ENCODE measurements around the gene PDCD5. TPM values are rescaled to one million over a fixed set of nuclear protein-coding genes. Genes with fewer than 3 reads are reported as not detected.
A peak's percentile ranks its signal among the peaks of the same experiment; 100 is the strongest.

The PDCD5 gene
- total RNA-seq, 1 experiment from 2014 or later: 118 TPM

DNA sequence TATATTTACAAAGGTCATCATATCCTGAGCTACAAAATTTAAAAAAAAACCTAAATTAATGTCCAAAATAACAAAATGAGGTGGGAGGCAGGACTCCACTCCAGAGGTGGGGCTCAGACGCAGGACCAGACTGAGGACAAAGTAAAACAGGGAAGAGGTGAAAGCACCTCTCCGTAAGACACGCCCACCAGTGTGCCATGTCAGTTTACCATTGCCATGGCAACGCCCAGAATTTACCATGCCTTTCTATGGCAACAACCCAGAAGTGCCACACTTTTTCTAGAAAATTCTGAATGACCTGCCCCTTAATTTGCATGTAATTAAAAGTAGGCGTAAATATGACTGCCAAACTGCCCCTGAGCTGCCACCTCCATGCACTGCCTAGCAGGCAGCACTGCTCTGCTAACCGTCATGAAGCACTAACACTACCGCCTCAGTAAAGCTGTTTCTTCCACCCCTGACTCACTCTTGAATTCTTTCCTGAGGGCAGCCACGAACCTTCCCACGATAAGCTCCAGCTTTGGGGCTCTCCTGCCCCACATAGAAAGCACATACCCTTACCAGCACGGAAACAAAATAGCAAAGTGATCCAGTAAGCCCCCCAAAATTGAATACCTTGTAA, 22.3 kb upstream of the PDCD5 start:
- Histone ChIP-seq H3K14ac (ENCODE audit: insufficient read depth, low read length) (peak overlapping the region; percentile 73; the same call in 1 of the 2 replicates), H2BK120ac (ENCODE audit: low read depth, low read length, poor library complexity, severe bottlenecking) (no peak overlapping the region), H4K5ac (ENCODE audit: insufficient read length, low read depth, low read length) (no peak overlapping the region), H3K9me3 (ENCODE audit: control insufficient read depth, low read depth, low read length) (no peaks in the 10 kb centered on the region), H2BK15ac (ENCODE audit: low read depth, low read length) (no peak overlapping the region), H3K23ac (ENCODE audit: insufficient read length, low read depth, low read length) (no peak overlapping the region), H3K27ac (ENCODE audit: insufficient read length, low read depth, low read length) (no peak overlapping the region), H4K8ac (replicated peaks; ENCODE audit: insufficient read length, low read depth, low read length) (no peak overlapping the region), H2BK12ac (ENCODE audit: insufficient read length, low read depth, low read length) (no peak overlapping the region), H3K4ac (ENCODE audit: low read depth, low read length) (no peak overlapping the region), H3K18ac (ENCODE audit: insufficient read length, low read depth, low read length) (no peak overlapping the region), H3K56ac (ENCODE audit: insufficient read length, low read depth, low read length) (no peak overlapping the region), H4K91ac (ENCODE audit: insufficient read length, low read depth, low read length) (no peak overlapping the region), H2BK20ac (ENCODE audit: low read depth, low read length, poor library complexity, severe bottlenecking) (peak overlapping the region; percentile 75), H3K79me1 (ENCODE audit: insufficient read depth, low read depth, low read length, poor library complexity, severe bottlenecking) (no peaks in the 10 kb centered on the region), H3T11ph (ENCODE audit: low read length) (no peak overlapping the region), H3K4me1 (ENCODE audit: insufficient read depth, low read length) (no peaks in the 10 kb centered on the region), H2BK5ac (ENCODE audit: insufficient read length, low read length) (no peak overlapping the region), H4K20me1 (ENCODE audit: control insufficient read depth, insufficient read depth, insufficient read length) (no peaks in the 10 kb centered on the region), H3K27me3 (ENCODE audit: insufficient read depth, low read length) (no peaks in the 10 kb centered on the region), H2AK5ac (ENCODE audit: insufficient read length, low read length) (no peak overlapping the region), H3K79me2 (ENCODE audit: insufficient read depth, low read length) (no peaks in the 10 kb centered on the region), H3K23me2 (ENCODE audit: insufficient read length, low read depth, low read length, poor library complexity, severe bottlenecking) (no peaks in the 10 kb centered on the region), H3K4me2 (ENCODE audit: insufficient read depth, insufficient read length, low read length) (no peak overlapping the region), H3K9ac (ENCODE audit: extremely low read depth, insufficient read length, low read length) (no peak overlapping the region), H2AFZ (ENCODE audit: low read length) (no peak overlapping the region)
- peak; percentile 55 for DNase-seq
- no peaks in the 10 kb centered on the region; a peak in 1 of 4 replicates for H3K4me1 Mint-ChIP-seq
- no peaks in the 10 kb centered on the region for H3K27me3 Mint-ChIP-seq (ENCODE audit: low read depth)
- H3K27ac Mint-ChIP-seq: no peak overlapping the region
- no peaks in the 10 kb centered on the region for H3K36me3 Mint-ChIP-seq (ENCODE audit: insufficient read depth in 1 of 3, low read depth in 3 of 3)
- no peaks in the 10 kb centered on the region for H3K9me3 Mint-ChIP-seq
- no peak overlapping the region; a peak in 1 of 5 replicates for H3K4me3 Mint-ChIP-seq
- no peak for TF ChIP-seq CTCF (conservative IDR thresholded peaks at IDR 0.05)
- WGBS (ENCODE audit: extremely low coverage, insufficient read length, low lambda C conversion rate): no CpG with 5 or more reads among the region's 10 CpGs
